ENCODE measurements around the gene TRAF3IP1. TPM values are rescaled to one million over a fixed set of nuclear protein-coding genes. Genes with fewer than 3 reads are reported as not detected.
A peak's percentile ranks its signal among the peaks of the same experiment; 100 is the strongest.

TRAF3IP1 gene
- total RNA-seq, 3 donors from 2014 or later, result 13.3 to 37.5 (median 16.3) TPM

GRCh38 chr2:238406221-238406997 lies 86.1 kb downstream of the TRAF3IP1 start:
- TF ChIP-seq CTCF (IDR thresholded peaks at IDR 0.05), result no peak
- Histone ChIP-seq H3K4me1 (ENCODE audit: low read depth) (no peaks in the 10 kb centered on the region), H3K4me3 (no peak overlapping the region), H3K9me3 (no peaks in the 10 kb centered on the region), H3K36me3 (ENCODE audit: low read depth) (no peaks in the 10 kb centered on the region)
- DNase-seq (no peak), ATAC-seq (no peak)
- intact Hi-C loops (cut with DNase I, micrococcal nuclease), result no loop called here

- DNase-seq (no peak), ATAC-seq (no peak)
- Histone ChIP-seq H3K4me3 (no peak overlapping the region), H3K36me3 (ENCODE audit: low read depth) (no peaks in the 10 kb centered on the region), H3K4me1 (ENCODE audit: low read depth) (peaks cover 5% of the 10 kb centered on the region), H3K9me3 (no peaks in the 10 kb centered on the region)
- intact Hi-C loops (cut with DNase I, micrococcal nuclease), result no loop called here
- TF ChIP-seq CTCF (IDR thresholded peaks at IDR 0.05), result no peak
Observed at GRCh38 chr2:238406998-238407285, 86.6 kb downstream of the TRAF3IP1 start.

GRCh38 chr2:238407566-238407965 lies 87.2 kb downstream of the TRAF3IP1 start:
- DNase-seq, result peak in 1 of 3 donors; percentile 35
- no peaks in the 10 kb centered on the region for H3K36me3 ChIP-seq (ENCODE audit: low read depth)
- intact Hi-C loops (cut with DNase I, micrococcal nuclease), result no loop called here
- H3K9me3 ChIP-seq, result no peaks in the 10 kb centered on the region
- peak; percentile 45 for ATAC-seq
- H3K4me1 ChIP-seq (ENCODE audit: low read depth), result peaks cover 5% of the 10 kb centered on the region
- no peak for TF ChIP-seq CTCF (IDR thresholded peaks at IDR 0.05)
- H3K4me3 ChIP-seq, result no peak overlapping the region

- Histone ChIP-seq H3K4me1 (ENCODE audit: low read depth) (peaks cover 8% of the 10 kb centered on the region), H3K9me3 (no peaks in the 10 kb centered on the region), H3K4me3 (no peak overlapping the region), H3K36me3 (ENCODE audit: low read depth) (no peaks in the 10 kb centered on the region)
- no peak for DNase-seq
- ATAC-seq, result no peak
- TF ChIP-seq CTCF (IDR thresholded peaks at IDR 0.05), result no peak
- intact Hi-C loops (cut with DNase I, micrococcal nuclease), result no loop called here
Observed at GRCh38 chr2:238408615-238409340, 88.5 kb downstream of the TRAF3IP1 start.

GRCh38 chr2:238409341-238410199 lies 89.3 kb downstream of the TRAF3IP1 start:
- no peak for TF ChIP-seq CTCF (IDR thresholded peaks at IDR 0.05)

More at GRCh38 chr2:238409341-238410199, 89.3 kb downstream of the TRAF3IP1 start:
- intact Hi-C loops (cut with DNase I, micrococcal nuclease), result no loop called here
- H3K4me3 ChIP-seq, result no peak overlapping the region
- no peaks in the 10 kb centered on the region for H3K9me3 ChIP-seq
- H3K4me1 ChIP-seq (ENCODE audit: low read depth), result peaks cover 8% of the 10 kb centered on the region
- no peaks in the 10 kb centered on the region for H3K36me3 ChIP-seq (ENCODE audit: low read depth)
- no peak for DNase-seq
- ATAC-seq, result no peak
